Liver (tissue), 9 donors: ENCODE measurements around the gene DTNB. TPM values are rescaled to one million over a fixed set of nuclear protein-coding genes. Genes with fewer than 3 reads are reported as not detected.

Experiments
- DNase-seq: peaks from one replicate; pipeline ENCODE4 v3.0.0-alpha.2; 2017; ENCODE audit warnings: low spot score
- H3K27ac ChIP-seq, 2 donors: one replicate each; pipeline ENCODE4 v1.7.0; 2013; ENCODE audit warnings: inconsistent platforms in 2 of 2, low read length in 2 of 2, control low read depth in 1 of 2, low read depth in 1 of 2, mild to moderate bottlenecking in 1 of 2
- H3K27me3 ChIP-seq, 4 donors: one replicate each; pipeline versions ENCODE4 v1.6.1 to v1.7.0; 2013; ENCODE audit warnings: low read length in 3 of 4, inconsistent platforms in 1 of 4, mild to moderate bottlenecking in 1 of 4, moderate library complexity in 1 of 4; ENCODE audit not compliant: control insufficient read depth in 4 of 4, insufficient read depth in 4 of 4
- H3K36me3 ChIP-seq, 4 donors: one replicate each; pipeline versions ENCODE4 v1.6.1 to v1.7.0; 2013; ENCODE audit warnings: low read length in 3 of 4, mild to moderate bottlenecking in 3 of 4, low read depth in 1 of 4, moderate library complexity in 1 of 4; ENCODE audit not compliant: control insufficient read depth in 4 of 4, insufficient read depth in 3 of 4
- H3K4me1 ChIP-seq, 4 donors: one replicate each; pipeline versions ENCODE4 v1.6.1 to v1.7.0; 2013; ENCODE audit warnings: low read length in 3 of 4, mild to moderate bottlenecking in 3 of 4, moderate library complexity in 1 of 4; ENCODE audit not compliant: control insufficient read depth in 4 of 4, insufficient read depth in 4 of 4
- H3K4me3 ChIP-seq, 3 donors: one replicate each; pipeline versions ENCODE4 v1.6.1 to v1.7.0; 2013; ENCODE audit warnings: low read length in 3 of 3, control low read depth in 1 of 3, low read depth in 1 of 3, mild to moderate bottlenecking in 1 of 3
- H3K9ac ChIP-seq, 2 donors: one replicate each; pipeline ENCODE4 v1.7.0; 2013; ENCODE audit warnings: low read length in 2 of 2, mild to moderate bottlenecking in 2 of 2, moderate library complexity in 2 of 2, control low read depth in 1 of 2, low read depth in 1 of 2
- H3K9me3 ChIP-seq, 4 donors: one replicate each; pipeline versions ENCODE4 v1.6.1 to v1.7.0; 2013; ENCODE audit warnings: low read length in 3 of 4; ENCODE audit not compliant: control insufficient read depth in 4 of 4
- EGR1 ChIP-seq, 2 donors: IDR thresholded peaks; 2 replicates each; pipeline ENCODE4 v1.6.1; 2016 to 2018; ENCODE audit warnings: antibody characterized with exemption in 2 of 2, low read depth in 2 of 2
- FOXA1 ChIP-seq: IDR thresholded peaks from 2 replicates; pipeline ENCODE4 v1.6.1; 2016; ENCODE audit warnings: antibody characterized with exemption
- FOXA2 ChIP-seq: IDR thresholded peaks from 2 replicates; pipeline ENCODE4 v1.6.1; 2016; ENCODE audit warnings: antibody characterized with exemption
- GABPA ChIP-seq, 2 donors: IDR thresholded peaks in 1 of 2; conservative IDR thresholded peaks in 1 of 2; 2 replicates each; pipeline ENCODE4 v1.6.1; 2016; ENCODE audit warnings: antibody characterized with exemption in 2 of 2, mild to moderate bottlenecking in 1 of 2, moderate library complexity in 1 of 2
- HNF4A ChIP-seq, 2 donors: conservative IDR thresholded peaks; 2 replicates each; pipeline ENCODE4 v1.6.1; 2016; ENCODE audit warnings: antibody characterized with exemption in 2 of 2, mild to moderate bottlenecking in 2 of 2
- HNF4G ChIP-seq: IDR thresholded peaks from 2 replicates; pipeline ENCODE4 v1.6.1; 2016; ENCODE audit warnings: antibody characterized with exemption
- JUND ChIP-seq, 2 donors: IDR thresholded peaks; 2 replicates each; pipeline ENCODE4 v1.6.1; 2016; ENCODE audit warnings: antibody characterized with exemption in 2 of 2
- NR2F2 ChIP-seq: IDR thresholded peaks from 2 replicates; pipeline ENCODE4 v1.6.1; 2016; ENCODE audit warnings: antibody characterized with exemption
- RAD21 ChIP-seq, 2 donors: IDR thresholded peaks; 2 replicates each; pipeline ENCODE4 v1.6.1; 2016; ENCODE audit warnings: antibody characterized with exemption in 2 of 2, mild to moderate bottlenecking in 2 of 2
- RXRA ChIP-seq, 2 donors: IDR thresholded peaks; 2 replicates each; pipeline ENCODE4 v1.6.1; 2017 to 2018; ENCODE audit warnings: antibody characterized with exemption in 2 of 2, mild to moderate bottlenecking in 1 of 2
- SP1 ChIP-seq: IDR thresholded peaks from 2 replicates; pipeline ENCODE4 v1.6.1; 2018; ENCODE audit warnings: antibody characterized with exemption, mild to moderate bottlenecking
- TAF1 ChIP-seq: conservative IDR thresholded peaks from 2 replicates; pipeline ENCODE4 v1.6.1; 2016; ENCODE audit warnings: antibody characterized with exemption, mild to moderate bottlenecking
- YY1 ChIP-seq: IDR thresholded peaks from 2 replicates; pipeline ENCODE4 v1.6.1; 2016; ENCODE audit warnings: antibody characterized with exemption, mild to moderate bottlenecking
- WGBS: extraction: QIAGEN DNeasy Blood & Tissue Kit; methylation state at CpG from one replicate; pipeline ENCODE4 v1.1.7; 2013; 5-methylcytosine and 5-hydroxymethylcytosine counted together
- polyA plus RNA-seq, 2 donors: library from polyadenylated mRNA; stranded (reverse) in 1 of 2; unstranded in 1 of 2; fragments of 200-250 nt in 1 of 2; fragments of >200 nt in 1 of 2; fragmentation: Nextera tagmentation in 1 of 2; extraction: Ambion mirVana in 1 of 2; gene quantifications; one replicate each; pipeline versions ENCODE4 v1.2.1 to v1.2.3, GENCODE V29; 2013 to 2015
- total RNA-seq, 2 donors: library from RNA; depleted of rRNA; stranded (reverse); fragments of >200 nt; gene quantifications; one replicate each; pipeline ENCODE4 v1.2.3, GENCODE V29; 2014
- TF ChIP-seq, protein P1 (sequence below): IDR thresholded peaks from 2 replicates; pipeline ENCODE4 v1.6.1; 2016; ENCODE audit warnings: antibody characterized with exemption, mild to moderate bottlenecking
- TF ChIP-seq, protein P2 (sequence below): IDR thresholded peaks from 2 replicates; pipeline ENCODE4 v1.6.1; 2016; ENCODE audit warnings: antibody characterized with exemption
- TF ChIP-seq, protein P3 (sequence below): IDR thresholded peaks from 2 replicates; pipeline ENCODE4 v1.6.1; 2016; ENCODE audit warnings: antibody characterized with exemption
- TF ChIP-seq, protein P4 (sequence below): fragments of 150-350 bp; IDR thresholded peaks from 2 replicates; pipeline ENCODE4 v1.5.1; 2017; ENCODE audit warnings: improper control_type of control experiment, low read depth, low read length; ENCODE audit not compliant: missing input control
- TF ChIP-seq, protein P5 (sequence below): IDR thresholded peaks from 2 replicates; pipeline ENCODE4 v1.6.1; 2016; ENCODE audit warnings: antibody characterized with exemption
- donor health status: healthy.
- donor health status: healthy.
- donor health status: healthy.
- donor health status: healthy.
- donor health status: healthy.

Gene DTNB
- total and polyA plus RNA-seq, 4 donors: 3.3 to 10.5 (median 6.4) TPM

DNA sequence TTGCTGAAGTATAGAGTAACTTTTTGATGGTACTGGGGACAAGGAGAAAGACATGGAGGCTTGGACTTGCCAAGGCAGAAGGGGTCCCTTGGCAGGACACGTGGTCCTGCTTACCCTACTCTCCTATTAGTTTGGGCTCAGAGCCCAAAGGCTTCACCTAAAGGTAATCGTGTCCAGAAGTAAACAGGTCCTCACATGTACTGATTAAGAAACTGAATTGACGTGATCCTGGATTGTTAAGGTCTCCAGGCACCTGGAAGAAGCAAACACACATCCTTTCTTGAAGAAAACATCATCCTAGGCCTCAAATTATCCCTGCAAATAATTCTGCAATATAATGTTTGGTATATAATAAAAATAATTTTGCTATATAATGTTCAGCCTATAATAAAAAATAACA, 50.0 kb downstream of the DTNB start:
- Histone ChIP-seq H3K9me3 (no peaks in the 10 kb centered on the region), H3K4me1 (peaks cover 0 to 8% (median 2%) of the 10 kb centered on the region in 4 donors), H3K36me3 (peaks cover 0 to 14% (median 4%) of the 10 kb centered on the region in 4 donors), H3K27me3 (no peaks in the 10 kb centered on the region), H3K9ac (no peak overlapping the region), H3K4me3 (no peak overlapping the region), H3K27ac (no peak overlapping the region)
- DNase-seq: no peak
- WGBS: 90% methylated on average over 3 of the region's 3 CpGs
- TF ChIP-seq FOXA2 (no peak), RXRA (IDR thresholded peaks at IDR 0.05) (no peak), NR2F2 (no peak), GABPA (IDR thresholded peaks at IDR 0.05 in 1 of 2, conservative IDR thresholded peaks at IDR 0.05 in 1 of 2) (no peak), SP1 (no peak), YY1 (no peak), JUND (IDR thresholded peaks at IDR 0.05) (no peak), HNF4A (conservative IDR thresholded peaks at IDR 0.05) (no peak), FOXA1 (no peak), RAD21 (IDR thresholded peaks at IDR 0.05) (no peak), EGR1 (IDR thresholded peaks at IDR 0.05; ENCODE audit: low read depth in 2 of 2) (no peak), HNF4G (no peak), TAF1 (no peak)
- TF ChIP-seq, protein P1, sequence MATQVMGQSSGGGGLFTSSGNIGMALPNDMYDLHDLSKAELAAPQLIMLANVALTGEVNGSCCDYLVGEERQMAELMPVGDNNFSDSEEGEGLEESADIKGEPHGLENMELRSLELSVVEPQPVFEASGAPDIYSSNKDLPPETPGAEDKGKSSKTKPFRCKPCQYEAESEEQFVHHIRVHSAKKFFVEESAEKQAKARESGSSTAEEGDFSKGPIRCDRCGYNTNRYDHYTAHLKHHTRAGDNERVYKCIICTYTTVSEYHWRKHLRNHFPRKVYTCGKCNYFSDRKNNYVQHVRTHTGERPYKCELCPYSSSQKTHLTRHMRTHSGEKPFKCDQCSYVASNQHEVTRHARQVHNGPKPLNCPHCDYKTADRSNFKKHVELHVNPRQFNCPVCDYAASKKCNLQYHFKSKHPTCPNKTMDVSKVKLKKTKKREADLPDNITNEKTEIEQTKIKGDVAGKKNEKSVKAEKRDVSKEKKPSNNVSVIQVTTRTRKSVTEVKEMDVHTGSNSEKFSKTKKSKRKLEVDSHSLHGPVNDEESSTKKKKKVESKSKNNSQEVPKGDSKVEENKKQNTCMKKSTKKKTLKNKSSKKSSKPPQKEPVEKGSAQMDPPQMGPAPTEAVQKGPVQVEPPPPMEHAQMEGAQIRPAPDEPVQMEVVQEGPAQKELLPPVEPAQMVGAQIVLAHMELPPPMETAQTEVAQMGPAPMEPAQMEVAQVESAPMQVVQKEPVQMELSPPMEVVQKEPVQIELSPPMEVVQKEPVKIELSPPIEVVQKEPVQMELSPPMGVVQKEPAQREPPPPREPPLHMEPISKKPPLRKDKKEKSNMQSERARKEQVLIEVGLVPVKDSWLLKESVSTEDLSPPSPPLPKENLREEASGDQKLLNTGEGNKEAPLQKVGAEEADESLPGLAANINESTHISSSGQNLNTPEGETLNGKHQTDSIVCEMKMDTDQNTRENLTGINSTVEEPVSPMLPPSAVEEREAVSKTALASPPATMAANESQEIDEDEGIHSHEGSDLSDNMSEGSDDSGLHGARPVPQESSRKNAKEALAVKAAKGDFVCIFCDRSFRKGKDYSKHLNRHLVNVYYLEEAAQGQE: no peak
- TF ChIP-seq, protein P2, sequence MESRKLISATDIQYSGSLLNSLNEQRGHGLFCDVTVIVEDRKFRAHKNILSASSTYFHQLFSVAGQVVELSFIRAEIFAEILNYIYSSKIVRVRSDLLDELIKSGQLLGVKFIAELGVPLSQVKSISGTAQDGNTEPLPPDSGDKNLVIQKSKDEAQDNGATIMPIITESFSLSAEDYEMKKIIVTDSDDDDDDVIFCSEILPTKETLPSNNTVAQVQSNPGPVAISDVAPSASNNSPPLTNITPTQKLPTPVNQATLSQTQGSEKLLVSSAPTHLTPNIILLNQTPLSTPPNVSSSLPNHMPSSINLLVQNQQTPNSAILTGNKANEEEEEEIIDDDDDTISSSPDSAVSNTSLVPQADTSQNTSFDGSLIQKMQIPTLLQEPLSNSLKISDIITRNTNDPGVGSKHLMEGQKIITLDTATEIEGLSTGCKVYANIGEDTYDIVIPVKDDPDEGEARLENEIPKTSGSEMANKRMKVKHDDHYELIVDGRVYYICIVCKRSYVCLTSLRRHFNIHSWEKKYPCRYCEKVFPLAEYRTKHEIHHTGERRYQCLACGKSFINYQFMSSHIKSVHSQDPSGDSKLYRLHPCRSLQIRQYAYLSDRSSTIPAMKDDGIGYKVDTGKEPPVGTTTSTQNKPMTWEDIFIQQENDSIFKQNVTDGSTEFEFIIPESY: no peak
- TF ChIP-seq, protein P3, sequence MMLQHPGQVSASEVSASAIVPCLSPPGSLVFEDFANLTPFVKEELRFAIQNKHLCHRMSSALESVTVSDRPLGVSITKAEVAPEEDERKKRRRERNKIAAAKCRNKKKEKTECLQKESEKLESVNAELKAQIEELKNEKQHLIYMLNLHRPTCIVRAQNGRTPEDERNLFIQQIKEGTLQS: no peak
- TF ChIP-seq, protein P4, sequence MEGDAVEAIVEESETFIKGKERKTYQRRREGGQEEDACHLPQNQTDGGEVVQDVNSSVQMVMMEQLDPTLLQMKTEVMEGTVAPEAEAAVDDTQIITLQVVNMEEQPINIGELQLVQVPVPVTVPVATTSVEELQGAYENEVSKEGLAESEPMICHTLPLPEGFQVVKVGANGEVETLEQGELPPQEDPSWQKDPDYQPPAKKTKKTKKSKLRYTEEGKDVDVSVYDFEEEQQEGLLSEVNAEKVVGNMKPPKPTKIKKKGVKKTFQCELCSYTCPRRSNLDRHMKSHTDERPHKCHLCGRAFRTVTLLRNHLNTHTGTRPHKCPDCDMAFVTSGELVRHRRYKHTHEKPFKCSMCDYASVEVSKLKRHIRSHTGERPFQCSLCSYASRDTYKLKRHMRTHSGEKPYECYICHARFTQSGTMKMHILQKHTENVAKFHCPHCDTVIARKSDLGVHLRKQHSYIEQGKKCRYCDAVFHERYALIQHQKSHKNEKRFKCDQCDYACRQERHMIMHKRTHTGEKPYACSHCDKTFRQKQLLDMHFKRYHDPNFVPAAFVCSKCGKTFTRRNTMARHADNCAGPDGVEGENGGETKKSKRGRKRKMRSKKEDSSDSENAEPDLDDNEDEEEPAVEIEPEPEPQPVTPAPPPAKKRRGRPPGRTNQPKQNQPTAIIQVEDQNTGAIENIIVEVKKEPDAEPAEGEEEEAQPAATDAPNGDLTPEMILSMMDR: no peak
- TF ChIP-seq, protein P5, sequence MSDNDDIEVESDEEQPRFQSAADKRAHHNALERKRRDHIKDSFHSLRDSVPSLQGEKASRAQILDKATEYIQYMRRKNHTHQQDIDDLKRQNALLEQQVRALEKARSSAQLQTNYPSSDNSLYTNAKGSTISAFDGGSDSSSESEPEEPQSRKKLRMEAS: no peak
